ENCODE data around the gene NAPB. TPM values are rescaled to one million over a fixed set of nuclear protein-coding genes. Genes with fewer than 3 reads are reported as not detected.

The NAPB gene
- total and polyA plus RNA-seq, 2 of the 8 experiments (the other 6 are each of a cell fraction or from before 2014, with no cell fraction given), result 6.2 to 12.3 TPM

- TF ChIP-seq USF2 (IDR thresholded peaks at IDR 0.05; ENCODE audit: low read length), result no peak
- TF ChIP-seq JUN (IDR thresholded peaks at IDR 0.05; ENCODE audit: low read depth, low read length), result no peak
- TF ChIP-seq TEAD4 (IDR thresholded peaks at IDR 0.05; ENCODE audit: low read depth, low read length), result no peak
- TF ChIP-seq HDAC6 (IDR thresholded peaks at IDR 0.05; ENCODE audit: low read depth, low read length), result no peak
- no peak for TF ChIP-seq BRCA1 (IDR thresholded peaks at IDR 0.05; ENCODE audit: low read depth, low read length)
Observed at GRCh38 chr20:23403751-23404150, 17.5 kb downstream of the NAPB start (continued).
